ENCODE results near the gene KLRC1.
"Not testable (repeated sequence)": the region's sequence is repeated elsewhere in the genome, so short reads cannot be mapped to it uniquely, and the experiment has no call there.

The KLRC1 gene

GRCh38 chr12:10422159-10422558 is 31.0 kb downstream of the KLRC1 start:
- not testable (repeated sequence) for DNase-seq (ENCODE audit: low spot score)

- DNase-seq (ENCODE audit: low spot score): not testable (repeated sequence)
Measured at GRCh38 chr12:10420334-10420733, 32.8 kb downstream of the KLRC1 start, which contains the start of gene KLRC3. KLRC3 (minus strand) TSS chr12:10420595; CDS start chr12:10420550, 45 bp downstream.

- DNase-seq (ENCODE audit: low spot score): no peak
Measured at GRCh38 chr12:10409392-10409791, 43.8 kb downstream of the KLRC1 start, which contains the start of gene KLRC4. KLRC4 (minus strand) TSS chr12:10409757; CDS start chr12:10409575, 182 bp downstream.

GRCh38 chr12:10408842-10409241 is 44.3 kb downstream of the KLRC1 start:
- DNase-seq (ENCODE audit: low spot score): no peak

- no peak for DNase-seq (ENCODE audit: low spot score)
Measured at GRCh38 chr12:10406725-10407124, 46.5 kb downstream of the KLRC1 start.

- DNase-seq (ENCODE audit: low spot score): no peak
Measured at GRCh38 chr12:10405294-10405693, 47.9 kb downstream of the KLRC1 start.

GRCh38 chr12:10404798-10405197 is 48.4 kb downstream of the KLRC1 start:
- no peak for DNase-seq (ENCODE audit: low spot score)

- no peak for DNase-seq (ENCODE audit: low spot score)
Measured at GRCh38 chr12:10400829-10401228, 52.3 kb downstream of the KLRC1 start.

GRCh38 chr12:10398168-10398567 is 55.0 kb downstream of the KLRC1 start:
- no peak for DNase-seq (ENCODE audit: low spot score)

- no peak for DNase-seq (ENCODE audit: low spot score)
Measured at GRCh38 chr12:10397296-10397695, 55.9 kb downstream of the KLRC1 start.

- DNase-seq (ENCODE audit: low spot score): not testable (repeated sequence)
Measured at GRCh38 chr12:10396176-10396575, 57.0 kb downstream of the KLRC1 start.

All from HuH-7.5 (cell line).